Glutamatergic neuron (in vitro differentiated cells): Measurements from ENCODE around the gene UBLCP1. TPM values are rescaled to one million over a fixed set of nuclear protein-coding genes. Genes with fewer than 3 reads are reported as not detected.
"Not testable (repeated sequence)": the region's sequence is repeated elsewhere in the genome, so short reads cannot be mapped to it uniquely, and the experiment has no call there.

Experiments
- DNase-seq: peaks from one replicate; pipeline ENCODE4 v3.0.0; 2022
- H3K27ac Mint-ChIP-seq: one replicate; pipeline ENCODE4 v1.8.0; 2020; ENCODE audit warnings: mild to moderate bottlenecking, mixed read lengths, inconsistent platforms; ENCODE audit not compliant: unreplicated experiment
- H3K27me3 Mint-ChIP-seq: one replicate; pipeline ENCODE4 v1.8.0; 2020; ENCODE audit warnings: mild to moderate bottlenecking, moderate library complexity, mixed read lengths, inconsistent platforms; ENCODE audit not compliant: unreplicated experiment
- H3K36me3 Mint-ChIP-seq: one replicate; pipeline ENCODE4 v1.8.0; 2020; ENCODE audit warnings: mild to moderate bottlenecking, mixed read lengths, inconsistent platforms; ENCODE audit not compliant: unreplicated experiment
- H3K4me1 Mint-ChIP-seq: one replicate; pipeline ENCODE4 v1.8.0; 2020; ENCODE audit warnings: mild to moderate bottlenecking, low read depth, mixed read lengths, inconsistent platforms; ENCODE audit not compliant: unreplicated experiment
- H3K4me3 Mint-ChIP-seq: one replicate; pipeline ENCODE4 v1.8.0; 2020; ENCODE audit warnings: mild to moderate bottlenecking, mixed read lengths, inconsistent platforms; ENCODE audit not compliant: unreplicated experiment
- H3K9me3 Mint-ChIP-seq: one replicate; pipeline ENCODE4 v1.8.0; 2020; ENCODE audit warnings: mild to moderate bottlenecking, moderate library complexity, mixed read lengths, inconsistent platforms; ENCODE audit not compliant: unreplicated experiment
- total RNA-seq: library from RNA; stranded (reverse); fragmentation: NEBNext Ultra II Directional; extraction: Animal tissue kit (Norgen Biotek cat#: 25700); gene quantifications from one replicate; pipeline ENCODE4 v1.2.1, GENCODE V29; 2021; ENCODE audit not compliant: unreplicated experiment
- TF ChIP-seq, protein P1 (sequence below): fragments of 200-600 bp; sonication (generic); IDR thresholded peaks from one replicate; pipeline ENCODE4 v1.5.0; 2021; ENCODE audit not compliant: partially characterized antibody, unreplicated experiment

UBLCP1 gene
- total RNA-seq, 1 donor from 2014 or later: 24.3 TPM

- no peak for DNase-seq
- H3K27ac Mint-ChIP-seq: no peak overlapping the region
- H3K36me3 Mint-ChIP-seq: no peaks in the 10 kb centered on the region
- no peaks in the 10 kb centered on the region for H3K9me3 Mint-ChIP-seq
- no peaks in the 10 kb centered on the region for H3K27me3 Mint-ChIP-seq
- TF ChIP-seq, protein P1, sequence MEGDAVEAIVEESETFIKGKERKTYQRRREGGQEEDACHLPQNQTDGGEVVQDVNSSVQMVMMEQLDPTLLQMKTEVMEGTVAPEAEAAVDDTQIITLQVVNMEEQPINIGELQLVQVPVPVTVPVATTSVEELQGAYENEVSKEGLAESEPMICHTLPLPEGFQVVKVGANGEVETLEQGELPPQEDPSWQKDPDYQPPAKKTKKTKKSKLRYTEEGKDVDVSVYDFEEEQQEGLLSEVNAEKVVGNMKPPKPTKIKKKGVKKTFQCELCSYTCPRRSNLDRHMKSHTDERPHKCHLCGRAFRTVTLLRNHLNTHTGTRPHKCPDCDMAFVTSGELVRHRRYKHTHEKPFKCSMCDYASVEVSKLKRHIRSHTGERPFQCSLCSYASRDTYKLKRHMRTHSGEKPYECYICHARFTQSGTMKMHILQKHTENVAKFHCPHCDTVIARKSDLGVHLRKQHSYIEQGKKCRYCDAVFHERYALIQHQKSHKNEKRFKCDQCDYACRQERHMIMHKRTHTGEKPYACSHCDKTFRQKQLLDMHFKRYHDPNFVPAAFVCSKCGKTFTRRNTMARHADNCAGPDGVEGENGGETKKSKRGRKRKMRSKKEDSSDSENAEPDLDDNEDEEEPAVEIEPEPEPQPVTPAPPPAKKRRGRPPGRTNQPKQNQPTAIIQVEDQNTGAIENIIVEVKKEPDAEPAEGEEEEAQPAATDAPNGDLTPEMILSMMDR: no peak
- no peak overlapping the region for H3K4me3 Mint-ChIP-seq
- no peaks in the 10 kb centered on the region for H3K4me1 Mint-ChIP-seq
Observed at GRCh38 chr5:159273923-159274322, 10.8 kb downstream of the UBLCP1 start.

DNA sequence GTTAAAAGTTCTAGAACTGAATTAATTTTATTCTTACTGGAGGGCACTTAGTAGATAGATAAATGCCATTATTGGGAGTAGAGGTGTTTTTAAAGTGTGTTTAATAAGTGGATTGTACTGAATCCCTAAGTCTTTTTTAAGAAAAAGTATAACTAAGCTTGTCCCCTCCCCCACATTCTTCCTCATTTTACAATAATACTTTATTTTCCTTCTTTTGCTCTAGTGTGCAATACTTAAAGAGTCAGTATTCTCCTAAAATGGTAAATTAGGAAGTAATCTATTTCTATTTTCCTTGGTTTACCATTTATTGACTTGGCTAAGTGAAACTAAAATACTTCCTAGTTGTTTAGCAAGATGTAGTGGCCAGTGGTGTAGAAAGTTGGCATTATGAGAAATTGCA lies 11.6 kb downstream of the UBLCP1 start:
- TF ChIP-seq, protein P1: no peak
- no peaks in the 10 kb centered on the region for H3K27me3 Mint-ChIP-seq
- no peak for DNase-seq
- no peaks in the 10 kb centered on the region for H3K4me1 Mint-ChIP-seq
- no peak overlapping the region for H3K27ac Mint-ChIP-seq
- no peaks in the 10 kb centered on the region for H3K36me3 Mint-ChIP-seq
- no peak overlapping the region for H3K4me3 Mint-ChIP-seq
- no peaks in the 10 kb centered on the region for H3K9me3 Mint-ChIP-seq

- Mint-ChIP-seq H3K4me1 (no peaks in the 10 kb centered on the region), H3K9me3 (no peaks in the 10 kb centered on the region), H3K36me3 (no peaks in the 10 kb centered on the region), H3K27ac (no peak overlapping the region), H3K27me3 (no peaks in the 10 kb centered on the region), H3K4me3 (no peak overlapping the region)
- no peak for DNase-seq
- TF ChIP-seq, protein P1: no peak
Observed at GRCh38 chr5:159286420-159287035, 23.4 kb downstream of the UBLCP1 start.

DNA sequence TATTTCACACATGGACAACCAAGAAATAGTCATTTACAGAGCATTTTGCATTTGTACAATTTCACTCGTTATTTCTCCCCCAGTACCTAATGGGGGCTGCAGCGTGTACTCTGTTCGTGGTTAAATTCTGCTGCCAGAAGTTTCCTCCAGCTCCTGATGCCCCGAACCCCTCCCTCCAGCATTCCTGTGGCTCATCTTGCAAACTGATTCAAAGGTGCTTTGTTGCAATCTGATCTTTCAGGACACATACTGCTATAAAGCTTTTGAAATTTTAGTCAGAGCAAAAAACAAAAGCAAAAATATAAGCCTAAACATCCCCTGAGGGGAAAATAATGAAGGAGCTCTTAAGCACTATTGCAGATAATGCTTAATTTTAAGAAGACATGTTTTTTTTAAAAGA lies 27.7 kb downstream of the UBLCP1 start:
- Mint-ChIP-seq H3K27me3 (no peaks in the 10 kb centered on the region), H3K36me3 (no peaks in the 10 kb centered on the region), H3K27ac (no peak overlapping the region), H3K4me1 (no peaks in the 10 kb centered on the region), H3K9me3 (no peaks in the 10 kb centered on the region), H3K4me3 (no peak overlapping the region)
- DNase-seq: no peak
- TF ChIP-seq, protein P1: no peak

- TF ChIP-seq, protein P1: no peak
- Mint-ChIP-seq H3K4me1 (no peaks in the 10 kb centered on the region), H3K4me3 (no peak overlapping the region), H3K27me3 (no peaks in the 10 kb centered on the region), H3K9me3 (no peaks in the 10 kb centered on the region), H3K36me3 (peaks cover 24% of the 10 kb centered on the region), H3K27ac (no peak overlapping the region)
- no peak for DNase-seq
Observed at GRCh38 chr5:159294921-159295320, 31.8 kb downstream of the UBLCP1 start.

DNA sequence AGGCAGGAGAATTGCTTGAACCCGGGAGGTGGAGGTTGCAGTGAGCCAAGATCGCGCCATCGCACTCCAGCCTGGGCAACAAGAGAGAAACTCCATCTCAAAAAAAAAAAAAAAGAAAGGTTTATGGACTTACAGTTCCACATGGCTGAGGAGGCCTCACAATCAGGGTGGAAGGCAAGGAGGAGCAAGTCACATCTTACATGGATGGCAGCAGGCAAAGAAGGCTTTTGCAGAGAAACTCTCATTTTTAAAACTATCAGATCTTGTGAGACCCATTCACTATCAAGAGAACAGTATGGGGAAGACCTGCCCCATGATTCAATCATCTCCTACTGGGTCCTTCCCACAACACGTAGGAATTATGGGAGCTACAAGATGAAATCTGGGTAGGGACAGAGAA lies 34.2 kb downstream of the UBLCP1 start:
- not testable (repeated sequence) for H3K4me3 Mint-ChIP-seq, H3K27ac Mint-ChIP-seq, H3K9me3 Mint-ChIP-seq, DNase-seq, H3K27me3 Mint-ChIP-seq, H3K4me1 Mint-ChIP-seq
- peaks cover 29% of the 10 kb centered on the region for H3K36me3 Mint-ChIP-seq
